Coronary artery (tissue), 2 donors: Measurements from ENCODE around the gene KIRREL3.

ENCODE experiments used
- DNase-seq: peaks from one replicate; pipeline ENCODE4 v3.0.0-alpha.2; 2017; ENCODE audit warnings: low spot score
- H3K27ac ChIP-seq, 2 donors: fragments of 200-600 bp; sonication (generic); one replicate each; pipeline ENCODE4 v1.5.1; 2016 to 2019
- H3K4me3 ChIP-seq: fragments of 200-600 bp; sonication (generic); 2 replicates; pipeline ENCODE4 v1.5.1; 2016; ENCODE audit warnings: mild to moderate bottlenecking, moderate library complexity
- CTCF ChIP-seq: fragments of 200-600 bp; sonication (generic); IDR thresholded peaks from one replicate; pipeline ENCODE4 v1.5.1; 2019; ENCODE audit warnings: antibody characterized with exemption

The KIRREL3 gene

GRCh38 chr11:126945319-126945718 lies 55.3 kb downstream of the KIRREL3 start:
- TF ChIP-seq CTCF, result no peak
- Histone ChIP-seq H3K4me3 (no peak overlapping the region), H3K27ac (no peak overlapping the region)
- peak; percentile 47 for DNase-seq

GRCh38 chr11:126943316-126943715 lies 57.3 kb downstream of the KIRREL3 start:
- DNase-seq, result no peak
- Histone ChIP-seq H3K27ac (no peak overlapping the region), H3K4me3 (no peak overlapping the region)
- no peak for TF ChIP-seq CTCF

- no peak for TF ChIP-seq CTCF
Measured at GRCh38 chr11:126942146-126942545, 58.4 kb downstream of the KIRREL3 start.

GRCh38 chr11:126939552-126939951 lies 61.0 kb downstream of the KIRREL3 start:
- DNase-seq, result no peak
- TF ChIP-seq CTCF, result no peak
- H3K27ac ChIP-seq, result no peak overlapping the region
- H3K4me3 ChIP-seq, result no peak overlapping the region

More at GRCh38 chr11:126942146-126942545, 58.4 kb downstream of the KIRREL3 start:
- no peak overlapping the region for H3K27ac ChIP-seq
- no peak overlapping the region for H3K4me3 ChIP-seq
- peak; percentile 16 for DNase-seq

GRCh38 chr11:126938718-126939117 lies 61.9 kb downstream of the KIRREL3 start:
- DNase-seq, result no peak
- Histone ChIP-seq H3K27ac (no peak overlapping the region), H3K4me3 (no peak overlapping the region)
- TF ChIP-seq CTCF, result no peak

- H3K27ac ChIP-seq, result no peak overlapping the region
- no peak overlapping the region for H3K4me3 ChIP-seq
- no peak for TF ChIP-seq CTCF
- peak; percentile 11 for DNase-seq
Measured at GRCh38 chr11:126930091-126930841, 70.3 kb downstream of the KIRREL3 start.
